ENCODE measurements around the gene DENR.

Gene DENR

GRCh38 chr12:122721057-122721545 is 31.5 kb upstream of the DENR start:
- no peak overlapping the region for H3K27ac ChIP-seq (ENCODE audit: insufficient read depth, low read depth, low read length, poor library complexity, severe bottlenecking)
- no peaks in the 10 kb centered on the region for H3K9me3 ChIP-seq (ENCODE audit: control insufficient read depth, low read length)
- no peaks in the 10 kb centered on the region for H3K36me3 ChIP-seq (ENCODE audit: control insufficient read depth, insufficient read depth, low read length)
- H3K27me3 ChIP-seq (ENCODE audit: control insufficient read depth, insufficient read depth, low read length, poor library complexity, severe bottlenecking): no peaks in the 10 kb centered on the region
- H3K4me3 ChIP-seq (ENCODE audit: insufficient read depth, low read depth, low read length): no peak overlapping the region
- H3K4me1 ChIP-seq (ENCODE audit: control insufficient read depth, insufficient read depth, low read length): no peaks in the 10 kb centered on the region
- WGBS, 2 experiments: 95% methylated on average over 8 to 11 of the region's 11 CpGs

GRCh38 chr12:122722387-122722786 is 30.2 kb upstream of the DENR start:
- no peaks in the 10 kb centered on the region for H3K27me3 ChIP-seq (ENCODE audit: control insufficient read depth, insufficient read depth, low read length, poor library complexity, severe bottlenecking)
- 80 to 100% methylated on average over 1 of the region's 1 CpG for WGBS, 2 experiments
- H3K27ac ChIP-seq (ENCODE audit: insufficient read depth, low read depth, low read length, poor library complexity, severe bottlenecking): no peak overlapping the region
- no peaks in the 10 kb centered on the region for H3K4me1 ChIP-seq (ENCODE audit: control insufficient read depth, insufficient read depth, low read length)
- H3K4me3 ChIP-seq (ENCODE audit: insufficient read depth, low read depth, low read length): no peak overlapping the region
- no peaks in the 10 kb centered on the region for H3K9me3 ChIP-seq (ENCODE audit: control insufficient read depth, low read length)
- H3K36me3 ChIP-seq (ENCODE audit: control insufficient read depth, insufficient read depth, low read length): no peaks in the 10 kb centered on the region

- Histone ChIP-seq H3K27me3 (ENCODE audit: control insufficient read depth, insufficient read depth, low read length, poor library complexity, severe bottlenecking) (no peaks in the 10 kb centered on the region), H3K4me1 (ENCODE audit: control insufficient read depth, insufficient read depth, low read length) (no peaks in the 10 kb centered on the region), H3K4me3 (ENCODE audit: insufficient read depth, low read depth, low read length) (no peak overlapping the region), H3K36me3 (ENCODE audit: control insufficient read depth, insufficient read depth, low read length) (no peaks in the 10 kb centered on the region), H3K27ac (ENCODE audit: insufficient read depth, low read depth, low read length, poor library complexity, severe bottlenecking) (no peak overlapping the region), H3K9me3 (ENCODE audit: control insufficient read depth, low read length) (no peaks in the 10 kb centered on the region)
- 91 to 93% methylated on average over 12 of the region's 12 CpGs for WGBS, 2 experiments
Observed at GRCh38 chr12:122724641-122725243, 27.9 kb upstream of the DENR start.

- Histone ChIP-seq H3K9me3 (ENCODE audit: control insufficient read depth, low read length) (no peaks in the 10 kb centered on the region), H3K4me1 (ENCODE audit: control insufficient read depth, insufficient read depth, low read length) (no peaks in the 10 kb centered on the region), H3K27ac (ENCODE audit: insufficient read depth, low read depth, low read length, poor library complexity, severe bottlenecking) (no peak overlapping the region), H3K27me3 (ENCODE audit: control insufficient read depth, insufficient read depth, low read length, poor library complexity, severe bottlenecking) (no peaks in the 10 kb centered on the region), H3K4me3 (ENCODE audit: insufficient read depth, low read depth, low read length) (no peak overlapping the region), H3K36me3 (ENCODE audit: control insufficient read depth, insufficient read depth, low read length) (no peaks in the 10 kb centered on the region)
- 94 to 95% methylated on average over 6 of the region's 6 CpGs for WGBS, 2 experiments
Observed at GRCh38 chr12:122725452-122726079, 27.1 kb upstream of the DENR start.

- H3K27ac ChIP-seq (ENCODE audit: insufficient read depth, low read depth, low read length, poor library complexity, severe bottlenecking): no peak overlapping the region
- 76 to 77% methylated on average over 3 to 4 of the region's 5 CpGs for WGBS, 2 experiments
Observed at GRCh38 chr12:122726080-122726558, 26.5 kb upstream of the DENR start.

GRCh38 chr12:122729583-122730214 is 22.9 kb upstream of the DENR start:
- no peak overlapping the region for H3K4me3 ChIP-seq (ENCODE audit: insufficient read depth, low read depth, low read length)
- H3K9me3 ChIP-seq (ENCODE audit: control insufficient read depth, low read length): no peaks in the 10 kb centered on the region
- H3K36me3 ChIP-seq (ENCODE audit: control insufficient read depth, insufficient read depth, low read length): no peaks in the 10 kb centered on the region
- WGBS, 2 experiments: 96% methylated on average over 27 of the region's 27 CpGs
- H3K27ac ChIP-seq (ENCODE audit: insufficient read depth, low read depth, low read length, poor library complexity, severe bottlenecking): no peak overlapping the region
- H3K27me3 ChIP-seq (ENCODE audit: control insufficient read depth, insufficient read depth, low read length, poor library complexity, severe bottlenecking): no peaks in the 10 kb centered on the region
- no peaks in the 10 kb centered on the region for H3K4me1 ChIP-seq (ENCODE audit: control insufficient read depth, insufficient read depth, low read length)

More at GRCh38 chr12:122726080-122726558, 26.5 kb upstream of the DENR start:
- Histone ChIP-seq H3K4me1 (ENCODE audit: control insufficient read depth, insufficient read depth, low read length) (no peaks in the 10 kb centered on the region), H3K4me3 (ENCODE audit: insufficient read depth, low read depth, low read length) (no peak overlapping the region), H3K27me3 (ENCODE audit: control insufficient read depth, insufficient read depth, low read length, poor library complexity, severe bottlenecking) (no peaks in the 10 kb centered on the region), H3K36me3 (ENCODE audit: control insufficient read depth, insufficient read depth, low read length) (no peaks in the 10 kb centered on the region), H3K9me3 (ENCODE audit: control insufficient read depth, low read length) (no peaks in the 10 kb centered on the region)

GRCh38 chr12:122730215-122731014 is 22.2 kb upstream of the DENR start, which contains the start of gene HCAR1:
TSS of gene HCAR1 (minus strand) at chr12:122730844. CDS start at chr12:122730339, 505 bp downstream.
- WGBS, 2 experiments: 90 to 91% methylated on average over 32 of the region's 32 CpGs
- Histone ChIP-seq H3K36me3 (ENCODE audit: control insufficient read depth, insufficient read depth, low read length) (no peaks in the 10 kb centered on the region), H3K4me3 (ENCODE audit: insufficient read depth, low read depth, low read length) (no peak within 1 kb of the TSS), H3K4me1 (ENCODE audit: control insufficient read depth, insufficient read depth, low read length) (no peaks in the 10 kb centered on the region), H3K27me3 (ENCODE audit: control insufficient read depth, insufficient read depth, low read length, poor library complexity, severe bottlenecking) (no peaks in the 10 kb centered on the region), H3K27ac (ENCODE audit: insufficient read depth, low read depth, low read length, poor library complexity, severe bottlenecking) (no peak within 1 kb of the TSS), H3K9me3 (ENCODE audit: control insufficient read depth, low read length) (no peaks in the 10 kb centered on the region)

GRCh38 chr12:122732170-122732569 is 20.5 kb upstream of the DENR start:
- H3K36me3 ChIP-seq (ENCODE audit: control insufficient read depth, insufficient read depth, low read length): no peaks in the 10 kb centered on the region
- no peaks in the 10 kb centered on the region for H3K9me3 ChIP-seq (ENCODE audit: control insufficient read depth, low read length)
- no peaks in the 10 kb centered on the region for H3K27me3 ChIP-seq (ENCODE audit: control insufficient read depth, insufficient read depth, low read length, poor library complexity, severe bottlenecking)
- 88 to 96% methylated on average over 3 of the region's 3 CpGs for WGBS, 2 experiments
- H3K4me1 ChIP-seq (ENCODE audit: control insufficient read depth, insufficient read depth, low read length): no peaks in the 10 kb centered on the region
- H3K4me3 ChIP-seq (ENCODE audit: insufficient read depth, low read depth, low read length): no peak overlapping the region
- no peak overlapping the region for H3K27ac ChIP-seq (ENCODE audit: insufficient read depth, low read depth, low read length, poor library complexity, severe bottlenecking)

- no peaks in the 10 kb centered on the region for H3K36me3 ChIP-seq (ENCODE audit: control insufficient read depth, insufficient read depth, low read length)
- no peaks in the 10 kb centered on the region for H3K27me3 ChIP-seq (ENCODE audit: control insufficient read depth, insufficient read depth, low read length, poor library complexity, severe bottlenecking)
- H3K4me1 ChIP-seq (ENCODE audit: control insufficient read depth, insufficient read depth, low read length): no peaks in the 10 kb centered on the region
- 90 to 93% methylated on average over 4 of the region's 4 CpGs for WGBS, 2 experiments
- no peaks in the 10 kb centered on the region for H3K9me3 ChIP-seq (ENCODE audit: control insufficient read depth, low read length)
- no peak overlapping the region for H3K27ac ChIP-seq (ENCODE audit: insufficient read depth, low read depth, low read length, poor library complexity, severe bottlenecking)
- H3K4me3 ChIP-seq (ENCODE audit: insufficient read depth, low read depth, low read length): no peak overlapping the region
Observed at GRCh38 chr12:122732611-122733010, 20.0 kb upstream of the DENR start.
